ENCODE results near the gene ATP6V0A4. TPM values are rescaled to one million over a fixed set of nuclear protein-coding genes. Genes with fewer than 3 reads are reported as not detected.

Gene ATP6V0A4
- total RNA-seq, 3 donors from 2014 or later = 2.6 to 4.7 TPM; not detected in 1

GRCh38 chr7:138729444-138729843 is 68.6 kb downstream of the ATP6V0A4 start:
- intact Hi-C loops (cut with DNase I; ENCODE audit: low total_unique reads) = no loop called here
- no peak overlapping the region for H3K4me3 ChIP-seq
- no peaks in the 10 kb centered on the region for H3K9me3 ChIP-seq
- no peak overlapping the region for H3K27ac ChIP-seq
- H3K27me3 ChIP-seq = no peaks in the 10 kb centered on the region
- DNase-seq (ENCODE audit: low spot score in 2 of 2) = no peak
- TF ChIP-seq POLR2A (IDR thresholded peaks at IDR 0.05) (no peak), CTCF (IDR thresholded peaks at IDR 0.05) (no peak), POLR2AphosphoS5 (IDR thresholded peaks at IDR 0.05) (no peak)
- no peaks in the 10 kb centered on the region for H3K4me1 ChIP-seq
- no peaks in the 10 kb centered on the region for H3K36me3 ChIP-seq

DNA sequence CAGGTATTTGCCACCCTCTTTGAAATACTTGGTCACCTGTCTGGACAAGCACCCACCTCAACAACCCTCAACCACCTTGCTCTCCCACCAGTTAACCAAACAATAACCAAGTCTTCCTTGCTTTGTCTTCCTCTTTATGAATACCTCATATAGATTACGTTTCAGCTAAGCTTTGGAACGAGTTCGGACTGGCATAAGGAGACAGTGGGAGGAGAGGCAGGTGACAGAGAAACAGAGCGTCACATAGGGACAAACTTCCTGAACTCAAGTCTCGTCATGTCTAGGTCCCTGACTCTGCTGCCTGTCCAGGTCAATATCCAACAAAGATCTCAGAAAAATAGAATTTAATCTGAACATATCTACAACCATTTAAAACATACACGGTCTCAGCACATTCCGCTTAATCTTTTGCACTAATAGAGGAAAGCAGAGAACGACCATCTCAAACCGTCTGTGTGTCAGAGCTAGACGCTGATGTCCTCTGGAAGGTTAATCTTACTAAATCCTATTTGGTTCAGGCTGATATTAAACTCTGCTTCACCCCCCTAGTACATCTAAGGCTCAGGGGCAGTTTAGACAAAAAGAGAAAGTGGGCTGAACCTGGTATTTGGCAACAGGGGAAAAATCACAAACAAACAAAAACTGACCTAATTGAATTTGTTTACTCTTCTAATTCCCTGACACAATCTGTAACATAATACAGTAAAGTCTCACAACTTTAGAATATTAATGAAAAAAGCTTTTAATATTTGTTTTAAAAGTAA is 70.5 kb downstream of the ATP6V0A4 start:
- Histone ChIP-seq H3K36me3 (no peaks in the 10 kb centered on the region), H3K4me3 (no peak overlapping the region), H3K4me1 (no peaks in the 10 kb centered on the region), H3K27ac (peak overlapping the region in 1 of 2 donors; percentile 4), H3K27me3 (no peaks in the 10 kb centered on the region), H3K9me3 (no peaks in the 10 kb centered on the region)
- DNase-seq (ENCODE audit: low spot score in 2 of 2) = peak in 1 of 2 donors; percentile 23
- intact Hi-C loops (cut with DNase I; ENCODE audit: low total_unique reads) = no loop called here
- TF ChIP-seq POLR2AphosphoS5 (IDR thresholded peaks at IDR 0.05) (no peak), CTCF (IDR thresholded peaks at IDR 0.05) (no peak), POLR2A (IDR thresholded peaks at IDR 0.05) (no peak)

GRCh38 chr7:138726288-138726687 is 71.7 kb downstream of the ATP6V0A4 start:
- H3K36me3 ChIP-seq = no peaks in the 10 kb centered on the region
- no peaks in the 10 kb centered on the region for H3K9me3 ChIP-seq
- H3K4me3 ChIP-seq = no peak overlapping the region
- no peak for DNase-seq (ENCODE audit: low spot score in 2 of 2)
- no peaks in the 10 kb centered on the region for H3K27me3 ChIP-seq
- intact Hi-C loops (cut with DNase I; ENCODE audit: low total_unique reads) = no loop called here
- TF ChIP-seq POLR2AphosphoS5 (IDR thresholded peaks at IDR 0.05) = no peak
- no peak for TF ChIP-seq CTCF (IDR thresholded peaks at IDR 0.05)
- no peak for TF ChIP-seq POLR2A (IDR thresholded peaks at IDR 0.05)
- H3K4me1 ChIP-seq = no peaks in the 10 kb centered on the region
- H3K27ac ChIP-seq = peak overlapping the region in 1 of 2 donors; percentile 11

GRCh38 chr7:138720286-138720685 is 77.7 kb downstream of the ATP6V0A4 start:
- Histone ChIP-seq H3K9me3 (no peaks in the 10 kb centered on the region), H3K27me3 (no peaks in the 10 kb centered on the region), H3K4me3 (no peak overlapping the region), H3K4me1 (no peaks in the 10 kb centered on the region), H3K27ac (peak overlapping the region; percentile 32 to 56), H3K36me3 (no peaks in the 10 kb centered on the region)
- TF ChIP-seq CTCF (IDR thresholded peaks at IDR 0.05) (no peak), POLR2A (IDR thresholded peaks at IDR 0.05) (no peak), POLR2AphosphoS5 (IDR thresholded peaks at IDR 0.05) (no peak)
- DNase-seq (ENCODE audit: low spot score in 2 of 2) = peak in 1 of 2 donors; percentile 47
- intact Hi-C loops (cut with DNase I; ENCODE audit: low total_unique reads) = no loop called here

GRCh38 chr7:138716889-138717288 is 81.1 kb downstream of the ATP6V0A4 start:
- DNase-seq (ENCODE audit: low spot score in 2 of 2) = no peak
- Histone ChIP-seq H3K9me3 (no peaks in the 10 kb centered on the region), H3K4me3 (no peak overlapping the region), H3K36me3 (no peaks in the 10 kb centered on the region), H3K27ac (no peak overlapping the region), H3K27me3 (no peaks in the 10 kb centered on the region), H3K4me1 (no peaks in the 10 kb centered on the region)
- TF ChIP-seq CTCF (IDR thresholded peaks at IDR 0.05) = no peak
- intact Hi-C loops (cut with DNase I; ENCODE audit: low total_unique reads) = no loop called here

Measured in breast epithelium (tissue), 4 donors.